Stimulated activated memory B cell treated with anti-CD40 and anti-IgM and Interleukin-4, amounts not matched to agents 10 μg/mL and 1 μg/mL and 100 μg/mL, for 72 hours (primary cell): ENCODE results near the gene PLEKHG2.

Experiments
- ATAC-seq: fragments of 150-1000 bp; cut with Tn5 transposase; 2 replicates; pipeline ENCODE4 v1.10.0; 2021
- H3K27ac Mint-ChIP-seq: one replicate; pipeline ENCODE4 v1.8.0; 2022; ENCODE audit warnings: mild to moderate bottlenecking, mixed read lengths
- H3K27me3 Mint-ChIP-seq: one replicate; pipeline ENCODE4 v1.8.0; 2022; ENCODE audit warnings: mixed read lengths
- H3K36me3 Mint-ChIP-seq: one replicate; pipeline ENCODE4 v1.8.0; 2022; ENCODE audit warnings: mixed read lengths
- H3K4me1 Mint-ChIP-seq: one replicate; pipeline ENCODE4 v1.8.0; 2022; ENCODE audit warnings: mixed read lengths
- H3K4me3 Mint-ChIP-seq: one replicate; pipeline ENCODE4 v1.8.0; 2022; ENCODE audit warnings: mild to moderate bottlenecking, moderate library complexity, mixed read lengths
- H3K9me3 Mint-ChIP-seq: one replicate; pipeline ENCODE4 v1.8.0; 2022; ENCODE audit warnings: mixed read lengths

PLEKHG2 gene

DNA sequence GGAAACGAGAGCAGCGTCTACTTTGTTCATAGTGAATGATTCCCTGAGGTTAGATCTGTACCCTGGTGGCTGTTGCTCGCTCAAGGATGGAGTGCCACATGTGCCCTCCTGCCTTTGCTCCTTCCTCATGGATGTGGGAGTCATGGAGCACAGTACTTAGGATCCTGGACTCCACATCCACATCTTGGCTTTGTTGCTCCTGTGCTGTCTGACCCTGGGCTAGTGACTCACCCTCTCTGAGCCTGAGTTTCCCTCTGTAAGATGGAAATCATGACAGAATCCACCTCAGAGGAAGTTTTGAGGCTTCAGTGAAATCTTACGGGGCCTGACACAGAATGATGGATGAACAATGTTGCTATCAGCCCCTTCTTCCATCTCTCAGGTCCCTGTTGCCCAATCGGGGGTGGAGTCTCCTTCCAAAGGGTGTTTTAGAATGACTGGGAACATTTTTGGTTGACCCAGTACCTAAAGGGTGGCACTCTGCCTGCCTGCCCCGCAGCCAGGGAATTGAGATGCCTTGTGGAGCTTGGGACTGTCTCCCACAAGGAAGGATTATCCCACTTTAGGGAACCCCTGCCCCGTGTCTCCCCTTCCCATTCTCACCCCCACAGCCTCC lies 58.4 kb downstream of the PLEKHG2 start:
- Mint-ChIP-seq H3K4me3 (no peak overlapping the region), H3K9me3 (no peaks in the 10 kb centered on the region), H3K4me1 (peaks cover 19% of the 10 kb centered on the region), H3K27ac (no peak overlapping the region), H3K27me3 (no peaks in the 10 kb centered on the region), H3K36me3 (peaks cover 86% of the 10 kb centered on the region)
- ATAC-seq: no peak

DNA sequence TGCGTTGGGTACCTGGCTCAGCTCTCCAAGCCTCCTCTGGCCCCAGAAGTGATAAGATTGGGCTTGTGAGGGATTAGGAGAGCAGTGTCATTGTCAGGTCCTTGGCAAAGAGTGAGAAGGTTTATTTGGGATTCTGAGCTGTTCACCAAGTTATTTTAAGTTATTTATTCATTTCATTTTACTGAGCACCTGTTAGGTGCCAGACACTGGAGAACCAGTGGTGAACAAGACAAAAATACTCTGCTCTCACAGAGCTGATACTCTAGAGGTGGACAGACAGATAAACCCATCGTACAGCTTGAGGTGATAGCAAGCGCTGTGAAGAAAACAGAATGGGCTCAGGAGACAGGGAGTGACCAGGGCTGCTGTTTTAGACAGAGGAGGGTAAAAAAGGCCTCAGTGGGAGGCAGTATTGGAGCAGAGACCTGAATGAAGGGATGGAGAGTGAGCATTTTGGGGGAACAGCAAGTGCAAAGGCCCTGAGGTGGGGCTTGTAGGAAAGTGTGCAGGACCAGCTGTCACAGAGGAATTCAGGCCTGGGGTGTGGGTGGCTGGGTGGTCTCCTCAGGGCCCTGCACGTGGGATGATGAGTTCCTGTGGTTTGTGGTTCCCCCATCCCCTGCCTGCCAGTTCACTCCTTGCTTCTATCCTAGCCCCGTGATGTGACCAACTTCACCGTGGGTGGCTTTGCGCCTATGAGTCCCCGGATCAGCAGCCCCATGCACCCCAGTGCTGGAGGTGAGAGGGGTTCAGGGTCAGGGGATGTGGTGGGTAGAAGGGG lies 59.5 kb downstream of the PLEKHG2 start:
- Mint-ChIP-seq H3K9me3 (no peaks in the 10 kb centered on the region), H3K27ac (peak overlapping the region; percentile 18), H3K4me3 (no peak overlapping the region), H3K27me3 (no peaks in the 10 kb centered on the region), H3K4me1 (peaks cover 19% of the 10 kb centered on the region), H3K36me3 (peaks cover 88% of the 10 kb centered on the region)
- no peak for ATAC-seq

DNA sequence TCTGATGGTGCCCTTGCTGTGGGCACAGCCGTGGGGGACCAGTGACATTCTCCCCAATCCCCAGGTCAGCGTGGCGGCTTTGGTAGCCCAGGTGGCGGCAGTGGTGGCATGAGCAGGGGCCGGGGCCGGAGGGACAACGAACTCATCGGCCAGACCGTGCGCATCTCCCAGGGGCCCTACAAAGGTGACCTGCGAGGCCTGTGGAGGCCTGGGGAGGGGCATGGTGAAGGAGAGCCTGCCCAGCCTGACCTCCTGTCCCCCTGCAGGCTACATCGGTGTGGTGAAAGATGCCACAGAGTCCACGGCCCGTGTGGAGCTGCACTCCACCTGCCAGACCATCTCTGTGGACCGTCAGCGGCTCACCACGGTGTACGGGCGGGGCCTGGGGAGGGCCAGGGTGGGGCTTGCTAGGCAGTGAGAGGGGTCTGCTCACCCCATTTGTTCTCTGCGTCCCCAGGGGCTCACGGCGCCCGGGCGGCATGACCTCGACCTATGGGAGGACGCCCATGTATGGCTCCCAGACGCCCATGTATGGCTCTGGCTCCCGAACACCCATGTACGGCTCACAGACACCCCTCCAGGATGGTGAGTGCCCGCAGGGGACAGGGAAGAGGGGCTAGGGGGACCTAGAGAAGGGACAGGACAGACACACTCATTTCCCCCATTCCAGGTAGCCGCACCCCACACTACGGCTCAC lies 60.4 kb downstream of the PLEKHG2 start:
- no peaks in the 10 kb centered on the region for H3K9me3 Mint-ChIP-seq
- H3K36me3 Mint-ChIP-seq: peaks cover 86% of the 10 kb centered on the region
- no peak for ATAC-seq
- no peak overlapping the region for H3K4me3 Mint-ChIP-seq
- no peak overlapping the region for H3K27ac Mint-ChIP-seq
- H3K4me1 Mint-ChIP-seq: peaks cover 19% of the 10 kb centered on the region
- H3K27me3 Mint-ChIP-seq: no peaks in the 10 kb centered on the region

DNA sequence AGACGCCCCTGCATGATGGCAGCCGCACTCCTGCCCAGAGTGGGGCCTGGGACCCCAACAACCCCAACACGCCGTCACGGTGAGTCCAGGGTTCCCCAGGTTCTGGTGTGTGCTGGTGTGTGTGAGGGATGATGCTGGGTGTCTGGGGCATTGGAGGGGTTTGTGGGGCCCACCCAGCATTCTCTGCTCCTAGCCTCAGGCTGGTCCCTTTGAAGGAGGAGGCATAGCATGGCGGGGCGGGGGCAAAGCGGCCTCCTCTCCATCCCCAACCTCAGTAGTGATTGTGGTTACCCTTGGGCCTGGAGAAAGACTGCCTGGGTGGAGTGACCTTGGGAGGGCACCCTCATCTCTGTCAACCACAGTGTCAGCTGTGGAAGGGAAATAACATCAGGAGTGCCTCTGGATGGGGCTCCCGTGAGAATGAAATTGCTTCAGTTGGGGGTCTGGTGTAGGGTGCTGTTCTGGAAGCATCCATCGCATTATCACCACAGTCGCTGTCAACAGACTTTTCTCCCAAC lies 61.0 kb downstream of the PLEKHG2 start:
- Mint-ChIP-seq H3K36me3 (peaks cover 80% of the 10 kb centered on the region), H3K27me3 (no peaks in the 10 kb centered on the region), H3K27ac (no peak overlapping the region), H3K4me3 (no peak overlapping the region), H3K9me3 (no peaks in the 10 kb centered on the region), H3K4me1 (peaks cover 19% of the 10 kb centered on the region)
- no peak for ATAC-seq

DNA sequence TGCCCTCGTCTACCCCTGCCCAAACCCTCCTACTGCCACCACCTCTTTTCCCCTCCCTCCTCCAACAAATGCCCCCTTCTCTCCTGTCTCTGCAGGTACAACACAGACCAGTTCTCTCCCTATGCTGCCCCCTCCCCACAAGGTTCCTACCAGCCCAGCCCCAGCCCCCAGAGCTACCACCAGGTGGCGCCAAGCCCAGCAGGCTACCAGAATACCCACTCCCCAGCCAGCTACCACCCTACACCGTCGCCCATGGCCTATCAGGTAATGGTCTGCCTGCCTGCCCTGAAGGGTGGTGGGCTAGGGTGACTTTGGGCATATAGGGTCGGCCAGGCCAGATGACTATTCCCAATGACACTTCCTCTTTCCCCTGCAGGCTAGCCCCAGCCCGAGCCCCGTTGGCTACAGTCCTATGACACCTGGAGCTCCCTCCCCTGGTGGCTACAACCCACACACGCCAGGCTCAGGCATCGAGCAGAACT lies 61.7 kb downstream of the PLEKHG2 start:
- Mint-ChIP-seq H3K4me3 (no peak overlapping the region), H3K27me3 (no peaks in the 10 kb centered on the region), H3K4me1 (peaks cover 17% of the 10 kb centered on the region), H3K27ac (no peak overlapping the region), H3K36me3 (peaks cover 73% of the 10 kb centered on the region), H3K9me3 (no peaks in the 10 kb centered on the region)
- peak; percentile 79 for ATAC-seq

DNA sequence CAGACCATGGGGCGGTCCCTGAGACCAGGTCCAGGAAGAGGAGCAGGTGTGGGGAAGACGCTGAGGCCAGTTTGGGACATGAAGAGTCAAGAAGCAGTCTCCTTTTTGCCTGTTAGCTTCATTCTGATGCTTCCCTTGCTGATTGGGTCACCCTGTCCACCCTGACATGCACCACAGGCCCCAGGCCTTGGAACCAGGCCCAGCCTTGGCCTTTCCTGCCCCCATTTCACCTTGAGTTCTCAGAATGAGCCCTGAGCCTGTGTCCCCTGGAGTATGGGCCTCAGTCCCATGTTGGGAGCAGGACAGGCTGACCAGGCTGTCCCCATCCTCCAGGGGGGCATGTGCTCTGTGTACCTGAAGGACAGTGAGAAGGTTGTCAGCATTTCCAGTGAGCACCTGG lies 63.3 kb downstream of the PLEKHG2 start:
- H3K27me3 Mint-ChIP-seq: no peaks in the 10 kb centered on the region
- ATAC-seq: no peak
- H3K36me3 Mint-ChIP-seq: peaks cover 57% of the 10 kb centered on the region
- H3K4me3 Mint-ChIP-seq: no peak overlapping the region
- H3K27ac Mint-ChIP-seq: no peak overlapping the region
- peaks cover 22% of the 10 kb centered on the region for H3K4me1 Mint-ChIP-seq
- H3K9me3 Mint-ChIP-seq: no peaks in the 10 kb centered on the region
